ENCODE measurements around the gene ABL1.

DNA sequence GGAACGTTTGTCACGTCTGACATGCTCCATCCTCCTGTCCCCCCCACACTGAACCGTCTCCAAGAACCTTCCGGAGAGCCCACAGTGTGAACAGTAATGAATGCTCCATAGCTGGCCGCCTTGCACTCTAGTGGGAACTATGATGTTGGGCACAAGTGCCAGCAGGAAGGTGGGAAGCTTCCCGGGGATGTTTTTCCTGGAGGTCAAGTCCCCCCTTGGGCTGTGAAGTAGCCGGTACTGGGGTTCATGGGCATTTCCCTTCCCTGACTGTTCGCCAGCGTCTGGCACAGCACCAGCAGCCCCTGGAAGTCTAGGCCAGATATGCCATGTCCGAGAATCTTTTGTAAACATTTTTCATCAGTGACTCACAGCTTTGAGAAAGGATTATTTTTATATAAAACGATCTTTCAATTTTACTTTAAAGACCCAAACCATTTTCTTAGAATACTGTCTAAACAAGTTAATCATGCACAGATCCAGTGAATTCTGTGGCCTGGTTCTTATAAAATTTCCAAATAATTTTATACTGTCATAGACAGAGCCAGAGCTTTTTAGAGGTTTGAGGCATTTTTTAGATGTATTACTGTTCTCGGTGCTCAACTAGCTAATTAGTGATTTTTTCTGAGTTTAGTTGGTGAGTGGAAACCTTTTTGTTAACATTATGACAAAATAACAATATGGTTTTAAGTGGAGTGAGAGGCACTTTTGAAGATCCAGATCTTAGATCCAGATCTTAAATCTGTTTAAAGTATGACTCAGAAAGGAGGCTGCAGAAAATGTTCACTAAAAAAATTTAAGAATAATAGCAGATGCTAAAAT lies 11.6 kb downstream of the ABL1 start:
- TF ChIP-seq, protein P1, sequence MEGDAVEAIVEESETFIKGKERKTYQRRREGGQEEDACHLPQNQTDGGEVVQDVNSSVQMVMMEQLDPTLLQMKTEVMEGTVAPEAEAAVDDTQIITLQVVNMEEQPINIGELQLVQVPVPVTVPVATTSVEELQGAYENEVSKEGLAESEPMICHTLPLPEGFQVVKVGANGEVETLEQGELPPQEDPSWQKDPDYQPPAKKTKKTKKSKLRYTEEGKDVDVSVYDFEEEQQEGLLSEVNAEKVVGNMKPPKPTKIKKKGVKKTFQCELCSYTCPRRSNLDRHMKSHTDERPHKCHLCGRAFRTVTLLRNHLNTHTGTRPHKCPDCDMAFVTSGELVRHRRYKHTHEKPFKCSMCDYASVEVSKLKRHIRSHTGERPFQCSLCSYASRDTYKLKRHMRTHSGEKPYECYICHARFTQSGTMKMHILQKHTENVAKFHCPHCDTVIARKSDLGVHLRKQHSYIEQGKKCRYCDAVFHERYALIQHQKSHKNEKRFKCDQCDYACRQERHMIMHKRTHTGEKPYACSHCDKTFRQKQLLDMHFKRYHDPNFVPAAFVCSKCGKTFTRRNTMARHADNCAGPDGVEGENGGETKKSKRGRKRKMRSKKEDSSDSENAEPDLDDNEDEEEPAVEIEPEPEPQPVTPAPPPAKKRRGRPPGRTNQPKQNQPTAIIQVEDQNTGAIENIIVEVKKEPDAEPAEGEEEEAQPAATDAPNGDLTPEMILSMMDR (IDR thresholded peaks at IDR 0.05; ENCODE audit: low read length) = no peak
- TF ChIP-seq EZH2 (IDR thresholded peaks at IDR 0.05; ENCODE audit: borderline replicate concordance, low read length) = no peak

All from OCI-LY1 (cell line).